ENCODE results near the gene THAP7.

Gene THAP7

DNA sequence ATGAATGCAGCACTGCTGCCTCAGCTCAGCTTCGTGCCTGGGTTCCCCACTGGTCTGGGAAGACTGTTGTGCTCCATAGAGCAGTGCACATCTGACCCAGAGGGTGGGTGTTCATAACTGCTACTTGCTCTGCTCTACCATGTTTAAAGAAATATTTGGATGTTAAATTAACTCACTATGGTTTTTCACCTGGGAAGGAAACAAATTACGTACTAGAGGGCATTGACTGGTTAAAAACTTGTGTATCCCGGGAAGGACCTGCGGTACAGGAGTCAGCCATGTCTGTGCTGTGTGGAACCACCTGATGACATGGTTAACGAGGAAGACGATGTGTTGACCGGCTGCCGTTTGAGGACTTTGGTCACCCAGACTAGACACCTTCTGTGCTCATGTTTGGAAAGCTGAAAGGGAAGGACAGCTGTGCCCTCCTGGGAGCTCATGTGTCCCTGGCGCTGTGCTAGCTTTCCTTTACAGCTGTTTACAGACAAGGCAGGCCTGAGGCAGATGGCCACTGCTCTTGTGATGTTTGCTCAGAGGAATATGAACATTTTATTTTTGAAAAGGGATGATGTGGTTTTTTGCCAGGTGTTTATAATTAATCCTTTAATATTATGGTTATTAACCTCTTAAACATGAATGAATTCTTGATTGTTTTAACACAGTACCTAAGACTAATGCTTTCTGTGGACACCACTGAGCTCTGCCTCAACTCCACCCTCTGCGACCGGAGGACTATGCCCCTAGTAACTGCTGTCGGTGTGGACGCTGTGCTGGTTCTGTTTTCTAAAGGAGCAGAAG lies 49.2 kb downstream of the THAP7 start:
- H3K36me3 Mint-ChIP-seq (ENCODE audit: low read depth): peaks cover 27% of the 10 kb centered on the region

DNA sequence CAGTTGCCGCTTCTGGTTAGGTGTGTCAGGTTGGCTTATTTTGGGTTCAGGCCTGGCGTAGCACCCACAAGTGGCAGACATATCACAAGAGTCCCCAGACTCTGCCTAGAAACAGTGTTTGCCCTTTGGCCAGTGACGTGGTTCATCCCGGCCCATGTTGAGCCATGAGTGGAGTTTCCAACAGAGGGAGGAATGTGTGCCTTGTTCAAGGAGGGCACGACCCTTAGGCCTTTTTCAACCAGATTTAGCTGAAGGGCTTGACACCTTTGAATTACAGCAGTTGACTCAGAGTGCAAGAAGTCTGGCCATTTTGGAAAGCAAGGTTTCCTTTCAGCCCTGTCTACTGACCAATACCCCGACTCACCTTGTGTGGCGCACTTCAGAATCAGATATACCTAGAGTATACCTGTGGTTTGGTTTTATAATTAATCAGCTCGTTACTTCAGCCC lies 50.0 kb downstream of the THAP7 start:
- peaks cover 8% of the 10 kb centered on the region for H3K27me3 Mint-ChIP-seq (ENCODE audit: low read depth)
- H3K4me3 Mint-ChIP-seq: no peak overlapping the region
- peaks cover 27% of the 10 kb centered on the region for H3K36me3 Mint-ChIP-seq (ENCODE audit: low read depth)
- no peak overlapping the region for H3K27ac Mint-ChIP-seq
- H3K9me3 Mint-ChIP-seq: no peaks in the 10 kb centered on the region
- peaks cover 20% of the 10 kb centered on the region for H3K4me1 Mint-ChIP-seq (ENCODE audit: low read depth)

More for the DNA sequence above, 49.2 kb downstream of the THAP7 start:
- no peak overlapping the region for H3K27ac Mint-ChIP-seq
- H3K27me3 Mint-ChIP-seq (ENCODE audit: low read depth): peaks cover 9% of the 10 kb centered on the region
- peaks cover 19% of the 10 kb centered on the region for H3K4me1 Mint-ChIP-seq (ENCODE audit: low read depth)
- H3K9me3 Mint-ChIP-seq: no peaks in the 10 kb centered on the region
- no peak overlapping the region for H3K4me3 Mint-ChIP-seq

DNA sequence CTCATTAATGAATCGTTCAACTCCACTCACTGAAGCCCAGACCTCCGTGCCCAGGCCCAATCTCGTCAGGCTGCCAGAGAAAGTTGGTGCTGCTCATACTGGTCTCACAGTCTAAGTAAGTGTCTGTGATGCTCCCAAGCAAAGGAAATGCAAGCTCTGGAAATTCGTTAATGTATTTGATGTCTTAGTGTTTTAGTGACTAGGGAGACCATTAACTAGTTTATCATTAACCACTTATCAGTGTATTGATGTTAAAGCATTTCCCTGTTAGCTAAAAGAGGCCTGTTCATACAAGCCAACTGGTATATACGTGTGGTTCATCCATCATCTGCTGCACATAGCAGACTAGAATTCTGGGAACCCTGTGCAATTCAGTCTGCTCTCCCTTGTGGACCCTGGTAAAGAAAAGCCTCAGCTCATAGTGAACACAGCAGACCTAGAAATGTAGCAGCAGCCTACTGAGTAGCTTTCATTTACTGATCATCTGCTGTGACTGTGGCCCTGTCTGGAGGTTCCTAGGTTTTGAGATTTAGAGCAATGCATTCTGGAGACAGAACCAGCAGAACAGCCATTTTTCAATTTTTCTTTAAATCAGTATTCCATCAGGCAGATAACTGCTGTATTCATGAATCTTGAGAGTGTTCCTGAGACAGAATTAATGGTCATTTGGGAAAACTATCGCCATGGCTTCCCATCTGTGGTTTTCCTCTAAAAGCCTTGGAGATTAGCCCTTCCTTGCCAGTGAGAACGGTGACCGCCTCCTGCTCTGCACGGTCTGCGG lies 50.6 kb downstream of the THAP7 start:
- no peak overlapping the region for H3K4me3 Mint-ChIP-seq
- peaks cover 24% of the 10 kb centered on the region for H3K4me1 Mint-ChIP-seq (ENCODE audit: low read depth)
- H3K27me3 Mint-ChIP-seq (ENCODE audit: low read depth): peaks cover 2% of the 10 kb centered on the region
- H3K36me3 Mint-ChIP-seq (ENCODE audit: low read depth): peaks cover 28% of the 10 kb centered on the region
- no peak overlapping the region for H3K27ac Mint-ChIP-seq
- no peaks in the 10 kb centered on the region for H3K9me3 Mint-ChIP-seq

DNA sequence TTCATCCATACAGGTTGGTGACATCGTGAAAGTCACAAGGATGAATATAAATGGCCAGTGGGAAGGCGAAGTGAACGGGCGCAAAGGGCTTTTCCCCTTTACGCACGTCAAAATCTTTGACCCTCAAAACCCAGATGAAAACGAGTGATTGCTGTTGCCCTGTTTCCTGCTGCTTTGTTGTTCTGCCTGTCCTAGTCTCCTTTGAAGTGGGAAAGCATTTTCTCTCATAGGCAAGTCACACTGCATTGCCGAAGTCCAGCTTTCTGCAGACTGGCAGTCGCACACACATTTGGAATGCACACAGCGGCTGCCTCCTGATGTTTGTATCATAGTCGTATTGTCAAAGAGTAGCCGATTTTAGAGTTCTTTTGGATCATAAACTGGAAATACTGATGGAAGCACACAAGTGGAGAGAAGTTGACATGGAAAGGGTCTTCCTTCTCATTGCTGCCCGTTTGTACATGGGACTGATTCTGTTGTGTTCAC lies 52.2 kb downstream of the THAP7 start:
- Mint-ChIP-seq H3K27ac (no peak overlapping the region), H3K27me3 (ENCODE audit: low read depth) (no peaks in the 10 kb centered on the region), H3K4me1 (ENCODE audit: low read depth) (peaks cover 31% of the 10 kb centered on the region), H3K9me3 (no peaks in the 10 kb centered on the region), H3K36me3 (ENCODE audit: low read depth) (peaks cover 27% of the 10 kb centered on the region), H3K4me3 (no peak overlapping the region)
